Breast epithelium (tissue), 3 donors: ENCODE data around the gene LIPK.

Source experiments
- CTCF ChIP-seq, 3 donors: fragments of 450-650 bp; IDR thresholded peaks; one replicate each; pipeline ENCODE4 v1.5.1; 2016 to 2017; ENCODE audit warnings: antibody characterized with exemption in 3 of 3, mild to moderate bottlenecking in 3 of 3, moderate library complexity in 3 of 3
- POLR2A ChIP-seq: fragments of 450-650 bp; IDR thresholded peaks from one replicate; pipeline ENCODE4 v1.6.1; 2016; ENCODE audit warnings: antibody characterized with exemption, mild to moderate bottlenecking, moderate library complexity

DNA sequence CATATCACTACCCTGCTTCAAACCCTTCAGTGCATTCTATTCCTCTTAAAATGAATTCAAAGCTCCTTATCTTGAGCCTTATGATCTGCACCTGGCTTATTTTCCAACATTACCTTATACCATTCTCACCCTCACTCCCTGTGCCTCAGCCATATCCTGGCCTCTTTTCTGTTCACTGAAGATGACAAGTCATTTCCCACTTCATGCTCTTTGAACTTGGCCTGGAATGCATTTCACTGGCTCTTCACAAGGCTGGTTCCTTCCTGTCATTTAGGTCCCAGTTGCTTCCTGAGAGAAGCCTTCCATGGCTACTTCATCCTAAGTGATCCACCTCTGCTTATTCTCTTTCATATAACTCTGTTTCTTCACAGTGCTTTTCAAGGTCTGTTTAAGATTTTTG is 45.0 kb upstream of the LIPK start:
- TF ChIP-seq CTCF (IDR thresholded peaks at IDR 0.05) (no peak), POLR2A (no peak)
